Lung (tissue), 12 donors: ENCODE measurements around the gene VPS72. TPM values are rescaled to one million over a fixed set of nuclear protein-coding genes. Genes with fewer than 3 reads are reported as not detected.
"Not testable (repeated sequence)": the region's sequence is repeated elsewhere in the genome, so short reads cannot be mapped to it uniquely, and the experiment has no call there.

ENCODE experiments used
- ATAC-seq: fragments of 200-7000 bp; cut with Tn5 transposase; one replicate; pipeline ENCODE4 v1.9.1; 2020; ENCODE audit warnings: moderate number of reproducible peaks; ENCODE audit not compliant: insufficient read depth, low FRiP score
- DNase-seq, 3 donors: peaks; one replicate each; pipeline ENCODE4 v3.0.0-alpha.2; 2013 to 2017
- H3K27ac ChIP-seq, 2 donors: one replicate each; pipeline ENCODE4 v1.5.1; 2013; ENCODE audit warnings: mild to moderate bottlenecking in 2 of 2, moderate library complexity in 2 of 2, control low read depth in 1 of 2, inconsistent platforms in 1 of 2, low read depth in 1 of 2, low read length in 1 of 2
- H3K27me3 ChIP-seq, 3 donors: one replicate each; pipeline ENCODE4 v1.5.1; 2013; ENCODE audit warnings: low read length in 2 of 3; ENCODE audit not compliant: control insufficient read depth in 3 of 3, insufficient read depth in 3 of 3
- H3K36me3 ChIP-seq, 4 donors: one replicate each; pipeline ENCODE4 v1.5.1; 2013; ENCODE audit warnings: low read length in 4 of 4, mild to moderate bottlenecking in 1 of 4, moderate library complexity in 1 of 4; ENCODE audit not compliant: control insufficient read depth in 4 of 4, insufficient read depth in 4 of 4
- H3K4me1 ChIP-seq, 5 donors: one replicate each; pipeline ENCODE4 v1.5.1; 2013; ENCODE audit warnings: low read length in 5 of 5, mild to moderate bottlenecking in 2 of 5, moderate library complexity in 1 of 5; ENCODE audit not compliant: control insufficient read depth in 5 of 5, insufficient read depth in 5 of 5
- H3K4me3 ChIP-seq: one replicate; pipeline ENCODE4 v1.5.1; 2013; ENCODE audit warnings: mild to moderate bottlenecking, control low read depth, moderate library complexity
- H3K9ac ChIP-seq, 2 donors: one replicate each; pipeline ENCODE4 v1.5.1; 2013; ENCODE audit warnings: low read length in 2 of 2, control low read depth in 1 of 2; ENCODE audit not compliant: insufficient read depth in 1 of 2
- H3K9me3 ChIP-seq, 4 donors: one replicate each; pipeline ENCODE4 v1.5.1; 2013; ENCODE audit warnings: low read length in 3 of 4, mild to moderate bottlenecking in 1 of 4, moderate library complexity in 1 of 4; ENCODE audit not compliant: control insufficient read depth in 4 of 4, insufficient read depth in 3 of 4
- WGBS, 2 donors: extraction: QIAGEN DNeasy Blood & Tissue Kit; methylation state at CpG; one replicate each; pipeline ENCODE4 v1.1.7; 2013; 5-methylcytosine and 5-hydroxymethylcytosine counted together
- polyA plus RNA-seq, 2 donors: library from polyadenylated mRNA; stranded (reverse); fragments of 200-250 nt; gene quantifications; one replicate each; pipeline ENCODE4 v1.2.1, GENCODE V29; 2013
- total RNA-seq, 2 donors: library from RNA; depleted of rRNA in 1 of 2; stranded (reverse); fragments of >200 nt in 1 of 2; gene quantifications; one replicate each; pipeline ENCODE4 v1.2.1, GENCODE V29; 2014 to 2021
- TF ChIP-seq, protein P1 (sequence below): IDR thresholded peaks from 2 replicates; pipeline ENCODE4 v1.5.1; 2012; ENCODE audit warnings: mild to moderate bottlenecking; ENCODE audit errors: control extremely low read depth, extremely low read depth
- donor health status: control.
- donor health status: control.
- donor health status: Bipolar disorder and iron deficiency.
- donor health status: healthy.
- donor health status: DM: yes; HTN: yes; CAD: no.

The VPS72 gene
- total and polyA plus RNA-seq, 4 donors = 28.6 to 39.1 (median 30.8) TPM

GRCh38 chr1:151211972-151212705 is 22.1 kb upstream of the VPS72 start:
- no peak for DNase-seq
- Histone ChIP-seq H3K27me3 (no peaks in the 10 kb centered on the region), H3K4me3 (no peak overlapping the region), H3K4me1 (peaks cover 0 to 3% (median 0%) of the 10 kb centered on the region in 5 donors), H3K9ac (no peak overlapping the region), H3K36me3 (peaks cover 5 to 17% (median 11%) of the 10 kb centered on the region in 4 donors), H3K9me3 (no peaks in the 10 kb centered on the region), H3K27ac (no peak overlapping the region)
- TF ChIP-seq, protein P1, sequence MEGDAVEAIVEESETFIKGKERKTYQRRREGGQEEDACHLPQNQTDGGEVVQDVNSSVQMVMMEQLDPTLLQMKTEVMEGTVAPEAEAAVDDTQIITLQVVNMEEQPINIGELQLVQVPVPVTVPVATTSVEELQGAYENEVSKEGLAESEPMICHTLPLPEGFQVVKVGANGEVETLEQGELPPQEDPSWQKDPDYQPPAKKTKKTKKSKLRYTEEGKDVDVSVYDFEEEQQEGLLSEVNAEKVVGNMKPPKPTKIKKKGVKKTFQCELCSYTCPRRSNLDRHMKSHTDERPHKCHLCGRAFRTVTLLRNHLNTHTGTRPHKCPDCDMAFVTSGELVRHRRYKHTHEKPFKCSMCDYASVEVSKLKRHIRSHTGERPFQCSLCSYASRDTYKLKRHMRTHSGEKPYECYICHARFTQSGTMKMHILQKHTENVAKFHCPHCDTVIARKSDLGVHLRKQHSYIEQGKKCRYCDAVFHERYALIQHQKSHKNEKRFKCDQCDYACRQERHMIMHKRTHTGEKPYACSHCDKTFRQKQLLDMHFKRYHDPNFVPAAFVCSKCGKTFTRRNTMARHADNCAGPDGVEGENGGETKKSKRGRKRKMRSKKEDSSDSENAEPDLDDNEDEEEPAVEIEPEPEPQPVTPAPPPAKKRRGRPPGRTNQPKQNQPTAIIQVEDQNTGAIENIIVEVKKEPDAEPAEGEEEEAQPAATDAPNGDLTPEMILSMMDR = no peak
- 84% methylated on average over 15 of the region's 15 CpGs for WGBS, 2 donors
- ATAC-seq = no peak

- Histone ChIP-seq H3K9ac (no peak overlapping the region), H3K36me3 (peaks cover 5 to 23% (median 14%) of the 10 kb centered on the region in 4 donors), H3K9me3 (no peaks in the 10 kb centered on the region), H3K27ac (no peak overlapping the region), H3K4me1 (peaks cover 0 to 3% (median 0%) of the 10 kb centered on the region in 5 donors), H3K27me3 (no peaks in the 10 kb centered on the region), H3K4me3 (no peak overlapping the region)
- TF ChIP-seq, protein P1 = no peak
- no peak for DNase-seq
- no peak for ATAC-seq
- WGBS, 2 donors = 72 to 90% methylated on average over 1 of the region's 1 CpG
Observed at GRCh38 chr1:151210830-151211229, 20.8 kb upstream of the VPS72 start.

DNA sequence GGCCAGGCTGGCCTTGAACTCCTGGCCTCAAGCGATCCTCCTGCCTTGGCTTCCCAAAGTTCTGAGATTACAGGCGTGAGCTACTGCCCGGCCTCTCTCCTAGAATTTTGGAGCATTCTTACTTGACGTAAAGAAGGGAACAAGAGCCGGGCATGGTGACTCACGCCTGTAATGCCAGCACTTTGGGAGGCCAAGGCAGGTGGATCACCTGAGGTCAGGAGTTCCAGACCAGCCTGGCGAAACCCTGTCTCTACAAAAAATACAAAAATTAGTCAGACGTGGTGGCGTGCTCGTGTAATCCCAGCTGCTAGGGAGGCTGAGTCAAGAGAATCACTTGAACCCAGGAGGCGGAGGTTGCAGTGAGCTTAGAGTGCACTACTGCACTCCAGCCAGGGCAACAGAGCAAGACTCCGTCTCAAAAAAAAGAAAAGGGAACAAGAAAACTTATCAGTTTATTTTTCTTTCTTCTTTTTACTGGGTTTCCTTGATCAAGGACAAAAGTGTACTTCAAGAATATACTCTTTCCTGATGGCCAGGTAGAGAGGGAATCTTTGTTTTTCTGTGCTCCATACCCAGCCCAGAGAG is 15.5 kb upstream of the VPS72 start:
- WGBS, 2 donors = 94 to 96% methylated on average over 12 of the region's 12 CpGs
- not testable (repeated sequence) for H3K27me3 ChIP-seq, H3K4me3 ChIP-seq, H3K9me3 ChIP-seq, H3K27ac ChIP-seq, ATAC-seq, H3K9ac ChIP-seq, DNase-seq
- Histone ChIP-seq H3K36me3 (peaks cover 5 to 25% (median 12%) of the 10 kb centered on the region in 4 donors), H3K4me1 (peaks cover 0 to 16% (median 1%) of the 10 kb centered on the region in 5 donors)

- WGBS, 2 donors = 26 to 62% methylated on average over 11 of the region's 11 CpGs
- ATAC-seq = no peak
- peaks cover 0 to 7% (median 5%) of the 10 kb centered on the region in 4 donors for H3K36me3 ChIP-seq
- peak overlapping the region; percentile 70 to 87 for H3K27ac ChIP-seq
- TF ChIP-seq, protein P1 = no peak
- H3K9me3 ChIP-seq = no peaks in the 10 kb centered on the region
- peak overlapping the region; percentile 80 for H3K4me3 ChIP-seq
- no peaks in the 10 kb centered on the region for H3K27me3 ChIP-seq
- peaks cover 0 to 23% (median 3%) of the 10 kb centered on the region in 5 donors for H3K4me1 ChIP-seq
- DNase-seq = peak; percentile 18 to 67 (median 54)
- H3K9ac ChIP-seq = peak overlapping the region; percentile 90 to 96
Observed at GRCh38 chr1:151199873-151200581, 10.0 kb upstream of the VPS72 start.
